ENCODE measurements around the gene MAMLD1.

MAMLD1 gene

GRCh38 chrX:150502979-150503897 lies 140.1 kb downstream of the MAMLD1 start:
- no peak for DNase-seq (ENCODE audit: low read depth)

DNA sequence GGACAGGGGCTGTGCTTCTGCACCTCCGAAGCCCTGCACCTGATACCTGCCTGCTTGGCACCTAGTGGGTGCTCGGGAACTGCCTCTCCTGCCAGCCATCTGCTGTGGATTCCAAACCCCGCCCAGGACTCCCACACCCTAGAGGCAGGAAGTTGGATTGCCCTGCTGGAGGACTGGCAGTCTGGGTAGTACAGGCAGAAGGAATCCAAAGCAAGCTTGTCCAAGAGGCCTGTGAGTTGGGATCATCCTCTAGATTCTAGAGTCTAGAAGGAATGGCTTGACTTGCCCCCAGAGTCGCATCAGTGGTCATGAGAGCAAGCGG lies 140.7 kb downstream of the MAMLD1 start:
- DNase-seq (ENCODE audit: low read depth), result no peak

DNA sequence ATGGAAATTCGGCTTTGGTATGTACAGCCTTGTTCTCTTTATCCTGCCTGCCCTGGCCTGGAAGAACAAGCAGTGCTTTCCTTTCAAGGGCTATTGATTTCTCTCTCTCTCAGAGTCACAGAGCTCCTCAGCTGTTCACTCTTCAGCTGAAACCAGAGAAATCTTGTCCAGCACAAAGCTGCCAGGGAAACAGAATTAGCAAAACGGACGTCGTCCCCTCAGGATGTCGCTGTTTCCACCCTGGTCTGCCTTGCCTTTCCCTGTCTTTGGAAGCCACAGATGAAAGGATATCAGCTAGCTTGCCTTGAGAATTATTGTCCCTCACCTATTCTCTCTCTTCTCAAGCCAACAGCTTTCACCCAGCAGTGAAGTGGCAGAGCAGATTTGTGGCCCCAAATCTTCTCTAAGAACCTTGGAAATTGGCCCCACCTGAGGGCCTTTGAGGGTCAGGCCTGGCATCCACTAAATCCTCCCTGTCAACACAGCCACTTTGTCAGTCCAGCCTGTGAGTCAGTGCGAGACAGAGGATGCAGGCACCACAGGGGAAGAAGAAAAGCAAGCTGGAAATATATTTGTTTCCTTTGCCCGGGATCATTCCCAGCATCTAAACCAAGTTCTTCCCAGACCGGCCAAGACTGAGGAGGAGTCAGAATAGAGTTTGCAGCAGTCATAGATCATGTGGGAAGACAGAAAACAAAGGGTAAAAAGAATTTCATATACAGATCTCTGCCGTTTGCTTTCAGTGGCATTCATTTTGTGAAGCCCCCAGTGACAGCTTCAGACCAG lies 141.5 kb downstream of the MAMLD1 start:
- no peak for DNase-seq (ENCODE audit: low read depth)

DNA sequence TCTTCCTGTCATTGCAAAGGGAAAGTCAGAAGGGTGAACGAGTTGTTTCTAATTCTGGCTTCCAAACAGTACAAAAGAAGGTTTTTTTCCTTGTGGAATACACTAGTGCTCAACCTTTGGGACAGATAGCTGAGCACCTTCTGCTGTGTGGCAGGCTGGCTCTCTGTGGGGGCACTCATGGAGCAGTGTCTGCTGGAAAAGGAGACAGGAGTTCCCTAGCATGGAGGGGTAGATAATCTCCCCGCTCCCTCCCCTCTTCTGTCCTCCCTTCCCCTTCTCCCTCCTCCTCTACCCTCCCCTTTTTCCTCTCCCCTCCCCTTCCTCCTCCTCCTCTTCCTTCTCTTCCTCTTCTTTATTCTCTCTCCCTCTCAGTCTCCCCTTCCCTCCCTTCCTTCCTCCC lies 142.9 kb downstream of the MAMLD1 start:
- no peak for DNase-seq (ENCODE audit: low read depth)

GRCh38 chrX:150506486-150506885 lies 143.4 kb downstream of the MAMLD1 start:
- DNase-seq (ENCODE audit: low read depth), result no peak

GRCh38 chrX:150507251-150507856 lies 144.2 kb downstream of the MAMLD1 start:
- DNase-seq (ENCODE audit: low read depth), result no peak

GRCh38 chrX:150508018-150508417 lies 144.9 kb downstream of the MAMLD1 start:
- DNase-seq (ENCODE audit: low read depth), result no peak

DNA sequence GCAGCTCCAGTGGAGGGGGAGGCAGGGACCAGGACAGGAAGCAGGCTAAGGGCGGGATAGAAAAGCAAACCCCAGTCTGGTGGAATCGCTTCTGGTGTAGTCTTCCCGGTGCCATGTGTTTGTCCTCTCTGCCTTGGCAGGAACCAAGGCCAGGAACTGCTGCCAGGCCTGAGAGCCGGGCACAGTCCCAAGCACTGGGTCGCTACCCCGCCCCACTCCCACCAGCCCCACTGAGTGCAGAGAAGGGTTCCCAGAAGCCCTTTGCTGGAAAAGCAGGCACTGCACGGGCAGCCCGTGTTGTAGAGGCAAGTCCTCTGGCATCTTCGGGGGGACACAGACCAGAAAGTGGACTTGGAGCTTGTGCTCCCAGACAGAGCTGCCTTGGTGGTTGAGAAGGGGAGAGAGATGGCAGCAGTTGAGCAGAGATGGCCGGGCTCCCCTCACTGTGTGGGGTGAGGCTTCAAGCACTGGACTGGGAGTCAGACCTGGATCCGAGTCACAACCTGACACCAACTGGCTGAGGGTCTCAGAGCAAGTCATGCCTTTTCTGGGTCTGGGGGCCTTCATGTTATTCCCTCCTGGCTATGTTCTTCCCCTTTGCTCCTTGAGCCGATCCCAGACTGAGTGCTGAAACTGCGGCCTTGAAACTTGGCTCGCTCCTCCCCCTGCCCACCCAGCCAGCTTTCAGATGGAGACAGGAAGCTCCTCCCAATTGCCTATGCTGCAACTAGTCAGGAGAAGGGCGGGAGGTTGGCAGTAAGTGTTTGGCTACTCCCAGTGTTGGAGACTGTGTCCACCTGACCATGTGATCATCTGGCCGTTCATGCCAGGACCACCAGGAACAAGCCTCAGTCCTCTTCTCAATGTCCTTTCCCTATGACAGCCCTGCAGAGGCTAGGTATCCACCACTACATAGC lies 145.6 kb downstream of the MAMLD1 start:
- peak; percentile 16 for DNase-seq (ENCODE audit: low read depth)

DNA sequence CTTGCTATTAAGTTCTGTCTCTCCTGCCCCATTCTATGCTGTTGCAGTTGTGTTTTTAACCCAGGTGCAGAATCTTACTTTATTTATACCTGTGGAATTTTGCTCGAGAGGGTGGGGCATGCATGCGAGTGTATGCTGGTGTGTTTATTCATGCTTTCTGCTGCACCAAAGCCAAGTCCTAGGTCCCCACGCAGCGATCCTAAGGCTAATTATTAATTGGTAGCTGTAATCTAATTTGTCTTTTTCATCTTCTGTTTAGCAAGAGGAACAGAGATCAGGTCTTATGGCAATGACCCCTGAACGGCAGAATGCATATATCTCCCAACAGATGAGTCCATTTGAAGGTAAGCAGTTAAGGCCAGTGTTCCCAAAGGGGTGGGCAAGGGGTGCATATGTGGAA lies 146.6 kb downstream of the MAMLD1 start:
- no peak for DNase-seq (ENCODE audit: low read depth)

- DNase-seq (ENCODE audit: low read depth), result no peak
Measured at GRCh38 chrX:150512461-150512901, 149.4 kb downstream of the MAMLD1 start.

DNA sequence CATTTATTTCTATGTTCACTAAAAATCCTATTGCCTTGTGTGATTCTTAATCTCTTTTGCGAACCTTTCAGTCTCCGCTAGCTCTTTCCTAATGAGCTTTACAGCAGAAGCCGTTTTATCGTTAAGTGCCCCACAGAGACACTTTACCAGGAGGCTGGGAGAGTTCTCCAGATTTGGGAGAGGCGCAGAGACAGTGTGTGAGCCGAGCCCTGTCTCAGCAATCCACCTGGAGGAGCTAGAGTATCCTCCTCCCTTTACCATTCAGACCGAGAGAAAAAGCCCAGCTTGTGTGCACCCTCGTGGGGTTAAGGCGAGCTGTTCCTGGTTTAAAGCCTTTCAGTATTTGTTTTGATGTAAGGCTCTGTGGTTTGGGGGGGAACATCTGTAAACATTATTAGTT lies 150.4 kb downstream of the MAMLD1 start:
- DNase-seq (ENCODE audit: low read depth), result no peak

GRCh38 chrX:150514462-150514861 lies 151.3 kb downstream of the MAMLD1 start:
- no peak for DNase-seq (ENCODE audit: low read depth)

- no peak for DNase-seq (ENCODE audit: low read depth)
Measured at GRCh38 chrX:150515801-150516200, 152.7 kb downstream of the MAMLD1 start.

GRCh38 chrX:150517303-150517910 lies 154.3 kb downstream of the MAMLD1 start:
- DNase-seq (ENCODE audit: low read depth), result no peak

- DNase-seq (ENCODE audit: low read depth), result no peak
Measured at GRCh38 chrX:150522494-150522893, 159.4 kb downstream of the MAMLD1 start.

- no peak for DNase-seq (ENCODE audit: low read depth)
Measured at GRCh38 chrX:150525061-150525919, 162.2 kb downstream of the MAMLD1 start.

GRCh38 chrX:150526692-150527091 lies 163.6 kb downstream of the MAMLD1 start:
- no peak for DNase-seq (ENCODE audit: low read depth)

DNA sequence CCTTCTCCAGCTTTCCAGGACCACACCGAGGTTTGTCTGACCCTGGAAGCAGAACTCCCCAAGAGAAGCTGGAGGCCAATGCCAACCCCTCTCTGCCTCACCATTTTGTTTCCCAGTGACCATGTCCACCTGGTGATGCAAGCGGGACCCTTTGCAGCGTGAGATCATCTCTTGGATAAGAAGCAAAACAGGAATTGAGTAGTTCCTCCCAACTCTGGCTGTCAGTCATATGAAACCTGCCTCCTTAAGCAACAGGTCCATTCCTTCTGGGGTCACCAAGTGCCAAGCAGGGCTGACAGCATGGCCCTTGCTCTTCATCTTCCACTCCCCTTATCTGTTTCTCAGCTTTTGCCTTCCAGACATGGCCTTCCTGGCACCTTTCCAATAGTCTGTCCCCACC lies 164.0 kb downstream of the MAMLD1 start:
- no peak for DNase-seq (ENCODE audit: low read depth)

DNA sequence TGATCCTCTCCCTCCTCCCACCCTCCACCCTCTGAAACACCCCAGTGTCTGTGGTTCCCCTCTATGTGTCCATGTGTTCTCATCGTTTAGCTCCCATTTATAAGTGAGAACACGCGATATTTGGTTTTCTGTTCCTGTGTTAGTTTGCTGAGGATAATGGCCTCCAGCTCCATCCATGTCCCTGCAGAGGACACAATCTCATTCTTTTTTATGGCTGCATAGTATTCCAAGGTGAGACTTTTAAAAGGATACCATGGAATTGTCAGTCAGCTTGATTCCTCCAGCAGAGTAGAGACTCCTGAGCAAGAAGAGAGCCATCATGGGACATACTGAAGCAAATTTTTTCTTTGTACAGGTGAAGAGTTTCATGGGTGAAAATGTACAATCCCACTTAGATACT lies 166.5 kb downstream of the MAMLD1 start:
- no peak for DNase-seq (ENCODE audit: low read depth)

- no peak for DNase-seq (ENCODE audit: low read depth)
Measured at GRCh38 chrX:150530821-150531220, 167.7 kb downstream of the MAMLD1 start.

All from fibroblast of the conjunctiva (primary cell).